Esophagus muscularis mucosa (tissue), 4 donors: ENCODE data around the gene PRDM16. TPM values are rescaled to one million over a fixed set of nuclear protein-coding genes. Genes with fewer than 3 reads are reported as not detected.

ENCODE experiments used
- DNase-seq: peaks from one replicate; pipeline ENCODE4 v3.0.0-alpha.2; 2017; ENCODE audit errors: extremely low spot score
- H3K27ac ChIP-seq, 4 donors: fragments of 200-600 bp; sonication (generic); replicated peaks in 1 of 4; 1 replicate in 3 of 4; 2 replicates in 1 of 4; pipeline ENCODE4 v1.5.1; 2016 to 2019; ENCODE audit warnings: mild to moderate bottlenecking in 1 of 4
- H3K27me3 ChIP-seq, 4 donors: fragments of 200-600 bp; sonication (generic); one replicate each; pipeline versions ENCODE4 v1.5.1 to v1.6.0; 2016 to 2019
- H3K36me3 ChIP-seq, 4 donors: fragments of 200-600 bp; sonication (generic); one replicate each; pipeline ENCODE4 v1.5.1; 2016 to 2019
- H3K4me1 ChIP-seq, 4 donors: fragments of 200-600 bp; sonication (generic); one replicate each; pipeline ENCODE4 v1.5.1; 2016 to 2019
- H3K4me3 ChIP-seq, 4 donors: fragments of 200-600 bp; sonication (generic); 1 replicate in 2 of 4; 2 replicates in 2 of 4; pipeline ENCODE4 v1.5.1; 2016 to 2019; ENCODE audit warnings: mild to moderate bottlenecking in 4 of 4, moderate library complexity in 1 of 4
- H3K9me3 ChIP-seq, 4 donors: fragments of 200-600 bp; sonication (generic); 1 replicate in 3 of 4; 2 replicates in 1 of 4; pipeline ENCODE4 v1.5.1; 2016 to 2019
- EP300 ChIP-seq: sonication (generic); formaldehyde crosslinking; IDR thresholded peaks from one replicate; pipeline ENCODE4 v1.6.1; 2017; ENCODE audit warnings: antibody characterized with exemption
- POLR2A ChIP-seq: fragments of 450-650 bp; IDR thresholded peaks from one replicate; pipeline ENCODE4 v1.6.1; 2017; ENCODE audit warnings: antibody characterized with exemption, moderate library complexity, mild to moderate bottlenecking, low read depth
- POLR2AphosphoS5 ChIP-seq, 2 donors: sonication (generic); formaldehyde crosslinking; IDR thresholded peaks; one replicate each; pipeline ENCODE4 v1.6.1; 2017; ENCODE audit warnings: antibody characterized with exemption in 2 of 2
- WGBS: methylation state at CpG from one replicate; pipeline ENCODE4 v1.1.5; 2018; 5-methylcytosine and 5-hydroxymethylcytosine counted together
- intact Hi-C: fragments of 100-400 bp; cut with DNase I; formaldehyde crosslinking; loops from one replicate; pipeline ENCODE4 v1.15.1; 2023
- total RNA-seq, 4 donors: library from RNA; depleted of rRNA; stranded (reverse); fragments of >200 nt; gene quantifications; one replicate each; pipeline versions ENCODE4 v1.1.0 to v1.2.1, GENCODE V29; 2016
- TF ChIP-seq, protein P1 (sequence below), 3 experiments: fragments of 200-600 bp in 2 of 3; fragments of 450-650 bp in 1 of 3; sonication (generic) in 2 of 3; IDR thresholded peaks; one replicate each; pipeline ENCODE4 v1.5.1; 2017 to 2019; ENCODE audit warnings: antibody characterized with exemption in 3 of 3, mild to moderate bottlenecking in 2 of 3, moderate library complexity in 1 of 3

PRDM16 gene
- total RNA-seq, 4 donors from 2014 or later, result 1.2 to 4.4 (median 2.2) TPM

DNA sequence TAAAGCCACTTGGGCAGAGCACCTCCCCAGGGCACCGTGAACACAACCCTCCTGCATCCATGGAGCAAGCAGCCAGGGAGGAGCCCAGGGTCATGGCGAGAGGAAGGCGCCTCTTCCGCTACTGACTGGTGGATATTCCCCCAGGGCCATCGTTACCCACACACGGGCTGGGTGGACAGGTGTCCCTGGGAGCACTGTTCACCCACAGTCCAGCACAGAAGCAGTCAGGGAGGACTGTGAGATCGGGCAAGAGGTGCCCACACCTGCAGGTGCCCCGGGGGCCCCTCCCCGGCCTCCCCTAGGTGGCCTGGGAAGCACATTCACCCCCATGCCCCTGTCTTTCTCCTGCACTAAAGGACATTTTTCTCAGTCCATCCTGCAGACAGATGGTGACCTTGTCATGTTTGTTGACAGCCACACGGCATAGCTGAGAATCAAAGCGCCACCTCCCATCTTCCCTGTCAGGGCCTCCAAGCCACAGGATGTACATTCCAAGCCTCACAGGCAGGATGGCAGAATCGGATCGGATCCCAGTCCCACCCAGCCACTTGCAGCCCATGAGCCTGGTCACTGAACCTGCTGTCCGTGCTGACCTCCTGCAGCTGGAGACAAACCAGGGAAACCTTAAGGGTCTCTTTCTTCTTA lies 160.2 kb downstream of the PRDM16 start:
- Histone ChIP-seq H3K27ac (no peak overlapping the region), H3K36me3 (no peaks in the 10 kb centered on the region), H3K4me1 (peaks cover 0 to 7% (median 2%) of the 10 kb centered on the region in 4 donors), H3K27me3 (peaks cover 0 to 98% (median 0%) of the 10 kb centered on the region in 4 donors), H3K4me3 (no peak overlapping the region), H3K9me3 (no peaks in the 10 kb centered on the region)
- intact Hi-C loops, result no loop called here
- TF ChIP-seq POLR2A (no peak), EP300 (no peak), POLR2AphosphoS5 (IDR thresholded peaks at IDR 0.05) (no peak)
- TF ChIP-seq, protein P1, sequence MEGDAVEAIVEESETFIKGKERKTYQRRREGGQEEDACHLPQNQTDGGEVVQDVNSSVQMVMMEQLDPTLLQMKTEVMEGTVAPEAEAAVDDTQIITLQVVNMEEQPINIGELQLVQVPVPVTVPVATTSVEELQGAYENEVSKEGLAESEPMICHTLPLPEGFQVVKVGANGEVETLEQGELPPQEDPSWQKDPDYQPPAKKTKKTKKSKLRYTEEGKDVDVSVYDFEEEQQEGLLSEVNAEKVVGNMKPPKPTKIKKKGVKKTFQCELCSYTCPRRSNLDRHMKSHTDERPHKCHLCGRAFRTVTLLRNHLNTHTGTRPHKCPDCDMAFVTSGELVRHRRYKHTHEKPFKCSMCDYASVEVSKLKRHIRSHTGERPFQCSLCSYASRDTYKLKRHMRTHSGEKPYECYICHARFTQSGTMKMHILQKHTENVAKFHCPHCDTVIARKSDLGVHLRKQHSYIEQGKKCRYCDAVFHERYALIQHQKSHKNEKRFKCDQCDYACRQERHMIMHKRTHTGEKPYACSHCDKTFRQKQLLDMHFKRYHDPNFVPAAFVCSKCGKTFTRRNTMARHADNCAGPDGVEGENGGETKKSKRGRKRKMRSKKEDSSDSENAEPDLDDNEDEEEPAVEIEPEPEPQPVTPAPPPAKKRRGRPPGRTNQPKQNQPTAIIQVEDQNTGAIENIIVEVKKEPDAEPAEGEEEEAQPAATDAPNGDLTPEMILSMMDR (IDR thresholded peaks at IDR 0.05), result no peak
- DNase-seq, result no peak
- whole genome bisulfite sequencing, result 79% methylated on average over 12 of the region's 14 CpGs

GRCh38 chr1:3230553-3230952 lies 161.6 kb downstream of the PRDM16 start:
- Histone ChIP-seq H3K27ac (no peak overlapping the region), H3K4me1 (peaks cover 0 to 7% (median 2%) of the 10 kb centered on the region in 4 donors), H3K36me3 (no peaks in the 10 kb centered on the region), H3K27me3 (peaks cover 0 to 97% (median 0%) of the 10 kb centered on the region in 4 donors), H3K4me3 (no peak overlapping the region), H3K9me3 (no peaks in the 10 kb centered on the region)
- 85% methylated on average over 13 of the region's 15 CpGs for WGBS
- DNase-seq, result no peak
- intact Hi-C loops, result no loop called here
- TF ChIP-seq POLR2AphosphoS5 (IDR thresholded peaks at IDR 0.05) (no peak), POLR2A (no peak), EP300 (no peak)
- TF ChIP-seq, protein P1 (IDR thresholded peaks at IDR 0.05), result no peak

GRCh38 chr1:3231245-3231644 lies 162.2 kb downstream of the PRDM16 start:
- WGBS, result 79% methylated on average over 24 of the region's 24 CpGs

DNA sequence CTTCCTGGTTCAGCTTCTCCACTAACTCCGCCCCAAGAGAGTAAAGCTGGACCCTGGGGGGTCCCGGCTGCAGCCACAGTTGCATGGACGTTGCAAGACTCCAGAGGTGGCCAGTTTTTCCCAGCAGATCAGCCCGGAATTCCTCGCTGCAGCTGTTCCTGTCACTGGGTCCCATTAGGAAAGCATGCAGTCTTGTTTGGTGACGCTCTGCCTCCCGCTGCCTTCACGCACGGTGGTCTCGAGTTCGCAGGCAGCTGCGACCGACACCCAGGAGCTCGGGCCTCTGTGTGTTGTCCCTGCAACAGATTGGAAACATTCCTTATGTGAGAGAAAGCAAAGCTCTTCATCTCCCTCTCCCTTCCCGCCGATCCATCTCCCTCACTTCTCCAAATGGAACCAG lies 162.8 kb downstream of the PRDM16 start:
- Histone ChIP-seq H3K4me1 (peaks cover 0 to 5% (median 0%) of the 10 kb centered on the region in 4 donors), H3K4me3 (no peak overlapping the region), H3K27ac (no peak overlapping the region), H3K36me3 (no peaks in the 10 kb centered on the region), H3K9me3 (no peaks in the 10 kb centered on the region), H3K27me3 (peaks cover 0 to 98% (median 0%) of the 10 kb centered on the region in 4 donors)
- intact Hi-C loops, result no loop called here
- DNase-seq, result no peak
- TF ChIP-seq POLR2A, result no peak
- TF ChIP-seq, protein P1 (IDR thresholded peaks at IDR 0.05), result no peak
- no peak for TF ChIP-seq POLR2AphosphoS5 (IDR thresholded peaks at IDR 0.05)
- TF ChIP-seq EP300, result no peak
- WGBS, result 52% methylated on average over 11 of the region's 16 CpGs

More at GRCh38 chr1:3231245-3231644, 162.2 kb downstream of the PRDM16 start:
- no peaks in the 10 kb centered on the region for H3K36me3 ChIP-seq
- no peak for TF ChIP-seq POLR2A
- no peak for TF ChIP-seq POLR2AphosphoS5 (IDR thresholded peaks at IDR 0.05)
- TF ChIP-seq EP300, result no peak
- TF ChIP-seq, protein P1 (IDR thresholded peaks at IDR 0.05), result no peak
- H3K27ac ChIP-seq, result no peak overlapping the region
- H3K4me3 ChIP-seq, result no peak overlapping the region
- no peak for DNase-seq
- intact Hi-C loops, result no loop called here
- no peaks in the 10 kb centered on the region for H3K9me3 ChIP-seq
- H3K27me3 ChIP-seq, result peaks cover 0 to 96% (median 0%) of the 10 kb centered on the region in 4 donors
- H3K4me1 ChIP-seq, result peaks cover 0 to 7% (median 2%) of the 10 kb centered on the region in 4 donors
